Kidney epithelial cell (primary cell): ENCODE measurements around the gene BICRA. TPM values are rescaled to one million over a fixed set of nuclear protein-coding genes. Genes with fewer than 3 reads are reported as not detected.

ENCODE experiments used
- DNase-seq: peaks from one replicate; pipeline ENCODE4 v3.0.0-alpha.2; 2010; ENCODE audit warnings: low read depth
- H3K27me3 ChIP-seq: 2 replicates; pipeline ENCODE4 v1.6.0; 2011; ENCODE audit warnings: low read length; ENCODE audit not compliant: control insufficient read depth, insufficient read depth
- H3K36me3 ChIP-seq: 2 replicates; pipeline ENCODE4 v1.5.1; 2011; ENCODE audit warnings: low read length; ENCODE audit not compliant: control insufficient read depth, insufficient read depth
- H3K4me3 ChIP-seq: 2 replicates; pipeline ENCODE4 v1.5.1; 2011; ENCODE audit warnings: low read depth, mild to moderate bottlenecking, control low read depth, low read length
- CTCF ChIP-seq: IDR thresholded peaks from 2 replicates; pipeline ENCODE4 v1.5.1; 2011; ENCODE audit warnings: mild to moderate bottlenecking, moderate library complexity, low read length, control low read depth, inconsistent platforms; ENCODE audit not compliant: insufficient read depth, poor library complexity, severe bottlenecking
- total RNA-seq: library from RNA; depleted of rRNA; stranded (reverse); fragments of >200 nt; gene quantifications from 2 replicates; pipeline ENCODE4 v1.2.3, GENCODE V29; 2015

The BICRA gene
- total RNA-seq, 1 donor from 2014 or later, result 11.2 TPM

- Histone ChIP-seq H3K36me3 (peaks cover 3% of the 10 kb centered on the region), H3K27me3 (no peaks in the 10 kb centered on the region), H3K4me3 (no peak overlapping the region)
- DNase-seq, result no peak
- TF ChIP-seq CTCF, result no peak
Measured at GRCh38 chr19:47679251-47679900, 70.4 kb downstream of the BICRA start.

GRCh38 chr19:47679922-47680857 lies 71.3 kb downstream of the BICRA start:
- TF ChIP-seq CTCF, result no peak
- no peaks in the 10 kb centered on the region for H3K27me3 ChIP-seq
- peaks cover 3% of the 10 kb centered on the region for H3K36me3 ChIP-seq
- no peak overlapping the region for H3K4me3 ChIP-seq
- DNase-seq, result no peak

- TF ChIP-seq CTCF, result no peak
- no peak overlapping the region for H3K4me3 ChIP-seq
- peaks cover 3% of the 10 kb centered on the region for H3K36me3 ChIP-seq
- DNase-seq, result no peak
- H3K27me3 ChIP-seq, result no peaks in the 10 kb centered on the region
Measured at GRCh38 chr19:47680858-47681332, 72.0 kb downstream of the BICRA start.

GRCh38 chr19:47681388-47681787 lies 72.5 kb downstream of the BICRA start:
- H3K27me3 ChIP-seq, result no peaks in the 10 kb centered on the region
- no peak for TF ChIP-seq CTCF
- H3K36me3 ChIP-seq, result peaks cover 3% of the 10 kb centered on the region
- no peak for DNase-seq
- H3K4me3 ChIP-seq, result no peak overlapping the region

- Histone ChIP-seq H3K4me3 (no peak overlapping the region), H3K27me3 (no peaks in the 10 kb centered on the region), H3K36me3 (peaks cover 3% of the 10 kb centered on the region)
- no peak for TF ChIP-seq CTCF
- DNase-seq, result no peak
Measured at GRCh38 chr19:47681936-47682335, 73.0 kb downstream of the BICRA start.
